ENCODE results near the gene ACOT12. TPM values are rescaled to one million over a fixed set of nuclear protein-coding genes. Genes with fewer than 3 reads are reported as not detected.

ACOT12 gene
- total and polyA plus RNA-seq, 7 donors = not detected

DNA sequence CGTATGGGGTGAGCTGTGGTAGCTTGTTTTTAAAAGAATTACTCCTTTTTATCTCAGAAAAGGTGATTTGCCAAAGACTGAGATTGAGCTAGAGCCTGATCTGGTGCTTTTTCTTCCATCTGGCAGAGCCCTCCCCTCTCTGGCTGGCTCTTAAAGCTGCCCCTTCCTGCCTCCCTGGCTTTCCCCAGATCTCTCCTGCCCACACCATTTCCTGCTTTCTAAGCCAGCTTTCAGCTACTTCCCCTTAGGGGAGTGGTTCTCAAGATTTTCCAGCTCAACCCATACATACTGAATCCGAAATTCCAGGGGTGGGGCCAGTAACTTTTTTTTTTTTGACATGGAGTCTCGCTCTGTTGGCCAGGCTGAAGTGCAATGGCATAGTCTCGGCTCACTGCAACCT, 4.8 kb upstream of the ACOT12 start:
- ATAC-seq (no peak), DNase-seq (no peak)
- intact Hi-C loops (cut with DNase I) = no loop called here
- H3K4me3 ChIP-seq = no peak overlapping the region
- TF ChIP-seq, protein P1, sequence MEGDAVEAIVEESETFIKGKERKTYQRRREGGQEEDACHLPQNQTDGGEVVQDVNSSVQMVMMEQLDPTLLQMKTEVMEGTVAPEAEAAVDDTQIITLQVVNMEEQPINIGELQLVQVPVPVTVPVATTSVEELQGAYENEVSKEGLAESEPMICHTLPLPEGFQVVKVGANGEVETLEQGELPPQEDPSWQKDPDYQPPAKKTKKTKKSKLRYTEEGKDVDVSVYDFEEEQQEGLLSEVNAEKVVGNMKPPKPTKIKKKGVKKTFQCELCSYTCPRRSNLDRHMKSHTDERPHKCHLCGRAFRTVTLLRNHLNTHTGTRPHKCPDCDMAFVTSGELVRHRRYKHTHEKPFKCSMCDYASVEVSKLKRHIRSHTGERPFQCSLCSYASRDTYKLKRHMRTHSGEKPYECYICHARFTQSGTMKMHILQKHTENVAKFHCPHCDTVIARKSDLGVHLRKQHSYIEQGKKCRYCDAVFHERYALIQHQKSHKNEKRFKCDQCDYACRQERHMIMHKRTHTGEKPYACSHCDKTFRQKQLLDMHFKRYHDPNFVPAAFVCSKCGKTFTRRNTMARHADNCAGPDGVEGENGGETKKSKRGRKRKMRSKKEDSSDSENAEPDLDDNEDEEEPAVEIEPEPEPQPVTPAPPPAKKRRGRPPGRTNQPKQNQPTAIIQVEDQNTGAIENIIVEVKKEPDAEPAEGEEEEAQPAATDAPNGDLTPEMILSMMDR (IDR thresholded peaks at IDR 0.05) = no peak
- no peaks in the 10 kb centered on the region for H3K36me3 ChIP-seq (ENCODE audit: insufficient read depth in 1 of 2, low read depth in 1 of 2)
- H3K4me1 ChIP-seq = peaks cover 6% of the 10 kb centered on the region
- peaks cover 0 to 28% (median 7%) of the 10 kb centered on the region in 3 donors for H3K27me3 ChIP-seq (ENCODE audit: insufficient read depth in 3 of 3, low read length in 2 of 3)
- 67 to 72% (median 67%) methylated on average over 4 of the region's 4 CpGs for WGBS, 3 donors
- no peak overlapping the region for H3K27ac ChIP-seq
- H3K9me3 ChIP-seq = no peaks in the 10 kb centered on the region

DNA sequence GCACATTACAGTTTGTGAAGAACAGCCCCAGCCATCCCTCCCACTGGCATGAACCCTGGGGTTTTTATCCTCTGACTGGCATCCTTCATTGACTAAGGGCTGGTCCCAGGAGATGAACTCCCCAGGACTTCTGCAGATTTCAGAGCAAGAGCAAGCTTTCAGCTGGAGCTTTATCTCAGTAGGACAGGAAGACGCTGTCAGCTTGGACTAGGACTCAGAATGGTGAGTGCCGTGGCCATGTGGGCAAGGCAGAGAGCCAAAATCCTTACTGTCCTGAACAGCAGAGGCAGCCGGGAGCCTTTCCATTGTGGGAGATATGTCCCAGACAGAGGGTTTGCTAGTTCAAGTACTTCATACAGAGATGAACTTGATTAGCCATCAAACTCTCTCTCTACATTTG, 3.2 kb upstream of the ACOT12 start:
- Histone ChIP-seq H3K27ac (no peak overlapping the region), H3K4me1 (peaks cover 6% of the 10 kb centered on the region), H3K36me3 (ENCODE audit: insufficient read depth in 1 of 2, low read depth in 1 of 2) (no peaks in the 10 kb centered on the region), H3K27me3 (ENCODE audit: insufficient read depth in 3 of 3, low read length in 2 of 3) (peaks cover 0 to 42% (median 7%) of the 10 kb centered on the region in 3 donors), H3K9me3 (no peaks in the 10 kb centered on the region), H3K4me3 (no peak overlapping the region)
- intact Hi-C loops (cut with DNase I) = no loop called here
- ATAC-seq = peak in 2 of 4 donors; percentile 24 to 48
- 0 to 2% (median 1%) methylated on average over 3 of the region's 3 CpGs for WGBS, 3 donors
- TF ChIP-seq, protein P1 (IDR thresholded peaks at IDR 0.05) = no peak
- DNase-seq = no peak

DNA sequence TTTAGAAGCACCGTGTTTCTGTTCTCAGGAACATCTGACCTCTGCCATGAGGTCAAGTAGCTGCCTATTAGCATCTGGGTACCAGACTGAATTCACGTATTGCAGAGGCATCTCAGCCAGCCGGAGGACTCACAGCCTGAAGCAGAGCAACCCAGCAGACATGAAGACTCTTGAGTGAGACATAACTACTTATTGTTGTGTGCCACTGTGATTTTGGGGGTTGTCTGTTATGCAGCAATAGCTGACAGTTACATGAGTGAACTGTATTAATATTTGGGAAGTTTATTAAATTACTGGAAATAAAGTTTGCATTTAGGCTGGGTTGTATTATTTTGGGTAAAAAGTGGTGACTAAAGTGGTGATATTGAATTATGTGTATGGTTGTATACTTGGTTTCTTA, 1.3 kb upstream of the ACOT12 start:
- Histone ChIP-seq H3K4me3 (no peak overlapping the region), H3K36me3 (ENCODE audit: insufficient read depth in 1 of 2, low read depth in 1 of 2) (no peaks in the 10 kb centered on the region), H3K9me3 (no peaks in the 10 kb centered on the region), H3K27me3 (ENCODE audit: insufficient read depth in 3 of 3, low read length in 2 of 3) (peaks cover 0 to 54% (median 7%) of the 10 kb centered on the region in 3 donors), H3K27ac (no peak overlapping the region), H3K4me1 (peaks cover 6% of the 10 kb centered on the region)
- DNase-seq (no peak), ATAC-seq (no peak)
- 65 to 69% (median 68%) methylated on average over 3 of the region's 3 CpGs for WGBS, 3 donors
- TF ChIP-seq, protein P1 (IDR thresholded peaks at IDR 0.05) = no peak
- intact Hi-C loops (cut with DNase I) = no loop called here

DNA sequence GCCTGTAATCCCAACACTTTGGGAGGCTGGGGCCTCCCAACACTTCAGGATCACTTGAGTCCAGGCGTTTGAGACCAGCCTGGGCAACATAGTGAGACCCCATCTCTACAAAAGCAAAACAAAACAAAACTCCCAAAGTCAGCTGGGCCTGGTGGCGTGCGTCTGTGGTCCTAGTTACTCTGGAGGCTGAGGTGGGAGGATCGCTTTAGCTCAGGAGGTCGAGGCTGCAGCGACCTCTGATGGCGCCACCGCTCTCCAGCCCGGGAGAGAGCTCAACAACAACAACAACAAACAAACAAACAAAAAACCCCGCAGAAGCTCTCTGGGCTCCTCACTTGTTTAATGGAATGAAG, 528 bp downstream of the ACOT12 start:
- Histone ChIP-seq H3K9me3 (no peaks in the 10 kb centered on the region), H3K27ac (no peak overlapping the region), H3K36me3 (ENCODE audit: insufficient read depth in 1 of 2, low read depth in 1 of 2) (no peaks in the 10 kb centered on the region), H3K27me3 (ENCODE audit: insufficient read depth in 3 of 3, low read length in 2 of 3) (peaks cover 0 to 49% (median 7%) of the 10 kb centered on the region in 3 donors), H3K4me3 (peak overlapping the region; percentile 61), H3K4me1 (peaks cover 6% of the 10 kb centered on the region)
- ATAC-seq (no peak), DNase-seq (no peak)
- 23 to 34% (median 27%) methylated on average over 10 of the region's 10 CpGs for WGBS, 3 donors
- intact Hi-C loops (cut with DNase I) = no loop called here
- TF ChIP-seq, protein P1 (IDR thresholded peaks at IDR 0.05) = no peak

DNA sequence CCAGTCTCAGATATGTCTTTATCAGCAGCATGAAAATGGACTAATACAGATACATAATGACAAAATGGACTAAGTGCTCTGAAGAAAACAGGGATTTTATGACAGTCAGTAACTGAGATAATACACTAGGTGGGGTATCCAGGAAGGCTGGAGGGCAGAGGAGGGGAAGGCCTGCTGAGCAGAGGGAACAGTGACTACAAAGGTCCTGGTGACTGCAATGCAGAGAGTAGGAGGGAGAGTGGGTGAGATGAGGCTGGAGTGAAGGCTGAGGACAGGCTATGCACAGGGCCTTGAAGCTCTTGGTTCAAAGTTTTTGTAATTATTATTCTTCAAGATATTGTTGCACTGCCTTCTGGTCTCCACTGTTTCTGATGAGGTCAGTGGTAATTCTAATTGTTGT, 4.9 kb downstream of the ACOT12 start:
- intact Hi-C loops (cut with DNase I) = no loop called here
- Histone ChIP-seq H3K36me3 (ENCODE audit: insufficient read depth in 1 of 2, low read depth in 1 of 2) (no peaks in the 10 kb centered on the region), H3K9me3 (no peaks in the 10 kb centered on the region), H3K4me3 (no peak overlapping the region), H3K27ac (no peak overlapping the region), H3K4me1 (no peaks in the 10 kb centered on the region), H3K27me3 (ENCODE audit: insufficient read depth in 3 of 3, low read length in 2 of 3) (peaks cover 0 to 29% (median 2%) of the 10 kb centered on the region in 3 donors)
- ATAC-seq (no peak), DNase-seq (no peak)
- TF ChIP-seq, protein P1 (IDR thresholded peaks at IDR 0.05) = no peak

Data from psoas muscle (tissue), 8 donors.